ENCODE results near the gene RPAP3.

RPAP3 gene

GRCh38 chr12:47698631-47699030 is 7.2 kb downstream of the RPAP3 start:
- Histone ChIP-seq H3K9me3 (ENCODE audit: insufficient read depth, low read length) (no peaks in the 10 kb centered on the region), H3K4me2 (ENCODE audit: low read depth, low read length, poor library complexity, severe bottlenecking) (no peak overlapping the region), H3K9ac (ENCODE audit: low read length) (no peak overlapping the region), H3K9me2 (replicated peaks; ENCODE audit: insufficient read depth, low read length) (no peaks in the 10 kb centered on the region), H3K79me2 (ENCODE audit: insufficient read depth, low read length) (peaks cover 23% of the 10 kb centered on the region), H2AFZ (ENCODE audit: low read depth, low read length, severe bottlenecking) (no peak overlapping the region), H4K20me1 (ENCODE audit: low read depth, low read length) (no peaks in the 10 kb centered on the region), H3K4me3 (ENCODE audit: insufficient read depth, low read length, poor library complexity, severe bottlenecking) (no peak overlapping the region), H3K27me3 (ENCODE audit: low read length) (no peaks in the 10 kb centered on the region), H3K36me3 (ENCODE audit: low read length) (peaks cover 48% of the 10 kb centered on the region), H3F3A (ENCODE audit: insufficient read depth) (peaks cover 4% of the 10 kb centered on the region; the same call in 1 of the 2 replicates), H3K27ac (ENCODE audit: low read depth, low read length) (no peak overlapping the region)
- no peak for TF ChIP-seq EZH2phosphoT487 (conservative IDR thresholded peaks at IDR 0.05; ENCODE audit: low read length)
- no peak for TF ChIP-seq CTCF (IDR thresholded peaks at IDR 0.05; ENCODE audit: insufficient read depth, low read length, poor library complexity, severe bottlenecking)

GRCh38 chr12:47698055-47698454 is 7.8 kb downstream of the RPAP3 start:
- no peak overlapping the region for H3K4me2 ChIP-seq (ENCODE audit: low read depth, low read length, poor library complexity, severe bottlenecking)
- H3K4me3 ChIP-seq (ENCODE audit: insufficient read depth, low read length, poor library complexity, severe bottlenecking), result no peak overlapping the region
- H2AFZ ChIP-seq (ENCODE audit: low read depth, low read length, severe bottlenecking), result no peak overlapping the region
- no peaks in the 10 kb centered on the region for H3K9me3 ChIP-seq (ENCODE audit: insufficient read depth, low read length)
- H3K79me2 ChIP-seq (ENCODE audit: insufficient read depth, low read length), result peaks cover 17% of the 10 kb centered on the region
- H3F3A ChIP-seq (ENCODE audit: insufficient read depth), result peaks cover 4% of the 10 kb centered on the region; the same call in 1 of the 2 replicates
- H3K27ac ChIP-seq (ENCODE audit: low read depth, low read length), result no peak overlapping the region
- H3K9me2 ChIP-seq (replicated peaks; ENCODE audit: insufficient read depth, low read length), result no peaks in the 10 kb centered on the region
- no peak overlapping the region for H3K9ac ChIP-seq (ENCODE audit: low read length)
- H4K20me1 ChIP-seq (ENCODE audit: low read depth, low read length), result no peaks in the 10 kb centered on the region
- TF ChIP-seq EZH2phosphoT487 (conservative IDR thresholded peaks at IDR 0.05; ENCODE audit: low read length) (no peak), CTCF (IDR thresholded peaks at IDR 0.05; ENCODE audit: insufficient read depth, low read length, poor library complexity, severe bottlenecking) (no peak)
- no peaks in the 10 kb centered on the region for H3K27me3 ChIP-seq (ENCODE audit: low read length)
- peaks cover 49% of the 10 kb centered on the region for H3K36me3 ChIP-seq (ENCODE audit: low read length)

- Histone ChIP-seq H2AFZ (ENCODE audit: low read depth, low read length, severe bottlenecking) (no peak overlapping the region), H3K9me3 (ENCODE audit: insufficient read depth, low read length) (no peaks in the 10 kb centered on the region), H3K27ac (ENCODE audit: low read depth, low read length) (no peak overlapping the region), H3K36me3 (ENCODE audit: low read length) (peaks cover 32% of the 10 kb centered on the region), H3K9me2 (replicated peaks; ENCODE audit: insufficient read depth, low read length) (no peaks in the 10 kb centered on the region), H3K4me2 (ENCODE audit: low read depth, low read length, poor library complexity, severe bottlenecking) (no peak overlapping the region), H3K9ac (ENCODE audit: low read length) (no peak overlapping the region), H4K20me1 (ENCODE audit: low read depth, low read length) (no peaks in the 10 kb centered on the region), H3K4me3 (ENCODE audit: insufficient read depth, low read length, poor library complexity, severe bottlenecking) (no peak overlapping the region), H3F3A (ENCODE audit: insufficient read depth) (peaks cover 6% of the 10 kb centered on the region; the same call in 1 of the 2 replicates), H3K27me3 (ENCODE audit: low read length) (no peaks in the 10 kb centered on the region), H3K79me2 (ENCODE audit: insufficient read depth, low read length) (no peaks in the 10 kb centered on the region)
- TF ChIP-seq EZH2phosphoT487 (conservative IDR thresholded peaks at IDR 0.05; ENCODE audit: low read length) (no peak), CTCF (IDR thresholded peaks at IDR 0.05; ENCODE audit: insufficient read depth, low read length, poor library complexity, severe bottlenecking) (no peak)
Observed at GRCh38 chr12:47689215-47689614, 16.6 kb downstream of the RPAP3 start.
